Umbilical cord (tissue), 2 donors: ENCODE measurements around the gene CNTFR. TPM values are rescaled to one million over a fixed set of nuclear protein-coding genes. Genes with fewer than 3 reads are reported as not detected.

Source experiments
- DNase-seq: peaks from one replicate; pipeline ENCODE4 v3.0.0-alpha.2; 2015; ENCODE audit warnings: low spot score
- total RNA-seq: library from RNA; depleted of rRNA; stranded (reverse); fragments of >200 nt; gene quantifications from one replicate; pipeline ENCODE4 v1.2.3, GENCODE V29; 2014; ENCODE audit warnings: low replicate concordance; ENCODE audit not compliant: insufficient read depth

Gene CNTFR
- total RNA-seq, 1 donor from 2014 or later, result not detected

- peak; percentile 98 for DNase-seq
Observed at GRCh38 chr9:34620061-34620994, 30.8 kb upstream of the CNTFR start, which contains the start of gene DCTN3. DCTN3 (minus strand) TSS chr9:34620495; CDS start chr9:34620464, 31 bp downstream.

- DNase-seq, result no peak
Observed at GRCh38 chr9:34615132-34615531, 25.6 kb upstream of the CNTFR start.

- peak; percentile 84 for DNase-seq
Observed at GRCh38 chr9:34612788-34613390, 23.4 kb upstream of the CNTFR start.

GRCh38 chr9:34611811-34612787 lies 22.6 kb upstream of the CNTFR start, which contains the start of gene RPP25L:
RPP25L (minus strand) TSS chr9:34612097; CDS start chr9:34611296, 801 bp downstream.
- DNase-seq, result peak; percentile 90

- no peak for DNase-seq
Observed at GRCh38 chr9:34611251-34611810, 21.8 kb upstream of the CNTFR start.

GRCh38 chr9:34610434-34611206 lies 21.1 kb upstream of the CNTFR start:
- no peak for DNase-seq

GRCh38 chr9:34607331-34607730 lies 17.8 kb upstream of the CNTFR start:
- DNase-seq, result no peak

- DNase-seq, result no peak
Observed at GRCh38 chr9:34606905-34607304, 17.4 kb upstream of the CNTFR start.

- DNase-seq, result no peak
Observed at GRCh38 chr9:34606190-34606589, 16.7 kb upstream of the CNTFR start.

GRCh38 chr9:34603610-34604231 lies 14.2 kb upstream of the CNTFR start:
- DNase-seq, result peak; percentile 82

- DNase-seq, result no peak
Observed at GRCh38 chr9:34601937-34602573, 12.5 kb upstream of the CNTFR start.

- no peak for DNase-seq
Observed at GRCh38 chr9:34600908-34601307, 11.4 kb upstream of the CNTFR start.

GRCh38 chr9:34599546-34599945 lies 10.0 kb upstream of the CNTFR start:
- DNase-seq, result no peak

GRCh38 chr9:34594177-34594576 lies 4.7 kb upstream of the CNTFR start:
- no peak for DNase-seq

- peak; percentile 59 for DNase-seq
Observed at GRCh38 chr9:34592895-34593601, 3.5 kb upstream of the CNTFR start.

GRCh38 chr9:34591917-34592866 lies 2.7 kb upstream of the CNTFR start:
- no peak for DNase-seq

GRCh38 chr9:34591248-34591916 lies 1.9 kb upstream of the CNTFR start:
- DNase-seq, result peak; percentile 83
